GM18907 (cell line): ENCODE results near the gene CDC42EP4.

Source experiments
- ATAC-seq: cut with Tn5 transposase; IDR thresholded peaks from one replicate; pipeline ENCODE4 v1.9.1; 2021; ENCODE audit warnings: mild to moderate bottlenecking, moderate library complexity; ENCODE audit not compliant: unreplicated experiment

Gene CDC42EP4

DNA sequence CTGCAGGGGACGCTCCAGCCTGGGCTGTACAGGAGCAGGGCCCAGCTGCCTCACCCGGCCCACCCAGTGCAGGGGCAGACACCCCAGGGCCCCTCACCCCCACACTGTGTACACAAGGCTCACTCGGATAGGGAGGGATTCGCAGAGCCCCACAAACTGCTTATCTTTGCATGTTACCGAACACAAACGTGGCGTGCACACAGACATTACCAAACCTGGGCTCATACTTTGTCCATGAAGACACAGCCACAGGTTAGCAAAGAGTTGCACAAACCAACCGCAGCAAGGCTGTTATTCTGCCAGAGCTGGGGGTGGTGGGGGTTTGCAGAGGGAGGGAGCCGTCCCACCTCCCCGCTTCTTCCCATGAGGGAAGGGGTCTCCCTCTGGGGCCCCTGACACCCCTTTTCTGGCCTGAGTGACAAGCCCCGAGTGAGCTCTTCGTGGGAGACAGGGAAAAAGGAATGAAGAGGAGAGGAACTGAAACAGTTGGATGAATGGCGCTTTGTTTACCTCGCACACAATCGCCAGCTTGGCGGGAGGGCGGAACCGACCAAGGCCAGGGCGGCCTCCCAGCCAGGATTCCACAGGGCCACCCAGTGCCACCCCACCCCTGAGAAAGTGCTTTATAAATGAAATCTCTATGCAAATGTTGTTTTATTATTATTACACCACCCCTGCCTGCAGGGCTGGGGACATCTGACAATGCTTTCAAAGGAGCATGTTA is 49.7 kb downstream of the CDC42EP4 start:
- no peak for ATAC-seq

DNA sequence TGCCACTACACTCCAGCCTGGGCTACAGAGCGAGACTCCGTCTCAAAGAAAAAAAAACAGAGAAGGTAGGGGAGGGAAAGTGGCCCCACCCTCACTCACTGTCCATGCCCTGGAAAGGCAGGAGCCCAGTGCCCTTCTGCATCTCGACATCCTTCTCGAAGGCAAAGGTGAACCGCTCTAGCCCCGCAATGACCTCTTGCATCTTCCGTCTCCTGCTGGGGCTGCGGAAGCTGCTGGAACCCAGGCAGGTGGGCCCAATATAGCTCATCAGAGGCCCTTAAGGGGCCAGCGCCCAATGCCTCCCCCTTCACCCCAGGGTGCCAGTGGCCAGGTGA is 50.2 kb downstream of the CDC42EP4 start, which contains the start of gene CPSF4L:
CPSF4L (minus strand) TSS at position 264 of the 335 bp plus-strand sequence; CDS start at position 202, 62 bp downstream.
- ATAC-seq: no peak

- ATAC-seq: no peak
Measured at GRCh38 chr17:73257516-73257915, 54.3 kb downstream of the CDC42EP4 start.

- ATAC-seq: no peak
Measured at GRCh38 chr17:73256220-73256619, 55.6 kb downstream of the CDC42EP4 start.

DNA sequence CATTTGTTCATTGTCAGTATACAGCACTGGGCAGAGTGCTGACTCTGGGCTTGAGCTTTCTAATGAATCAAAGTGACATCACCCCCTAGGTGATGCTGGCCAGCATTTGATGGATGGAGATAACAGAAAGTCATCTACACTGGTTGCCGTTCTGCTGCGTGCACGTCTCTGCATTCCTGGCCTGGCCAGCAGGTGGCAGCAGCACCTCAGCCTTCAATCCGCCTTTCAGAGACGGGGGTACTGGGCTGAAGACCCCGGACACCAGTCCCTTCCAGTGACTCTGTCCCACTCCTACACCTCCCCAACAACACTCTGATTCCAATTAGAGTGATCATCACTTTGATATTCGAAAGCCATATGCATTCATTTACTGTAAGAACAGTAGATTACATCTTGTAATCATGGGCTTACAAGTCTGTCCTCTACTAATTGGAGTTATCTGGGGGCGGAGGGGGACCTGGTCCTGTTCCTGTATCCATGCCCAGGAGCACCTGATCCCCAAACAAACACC is 56.1 kb downstream of the CDC42EP4 start:
- no peak for ATAC-seq

- no peak for ATAC-seq
Measured at GRCh38 chr17:73251871-73252270, 59.9 kb downstream of the CDC42EP4 start.

DNA sequence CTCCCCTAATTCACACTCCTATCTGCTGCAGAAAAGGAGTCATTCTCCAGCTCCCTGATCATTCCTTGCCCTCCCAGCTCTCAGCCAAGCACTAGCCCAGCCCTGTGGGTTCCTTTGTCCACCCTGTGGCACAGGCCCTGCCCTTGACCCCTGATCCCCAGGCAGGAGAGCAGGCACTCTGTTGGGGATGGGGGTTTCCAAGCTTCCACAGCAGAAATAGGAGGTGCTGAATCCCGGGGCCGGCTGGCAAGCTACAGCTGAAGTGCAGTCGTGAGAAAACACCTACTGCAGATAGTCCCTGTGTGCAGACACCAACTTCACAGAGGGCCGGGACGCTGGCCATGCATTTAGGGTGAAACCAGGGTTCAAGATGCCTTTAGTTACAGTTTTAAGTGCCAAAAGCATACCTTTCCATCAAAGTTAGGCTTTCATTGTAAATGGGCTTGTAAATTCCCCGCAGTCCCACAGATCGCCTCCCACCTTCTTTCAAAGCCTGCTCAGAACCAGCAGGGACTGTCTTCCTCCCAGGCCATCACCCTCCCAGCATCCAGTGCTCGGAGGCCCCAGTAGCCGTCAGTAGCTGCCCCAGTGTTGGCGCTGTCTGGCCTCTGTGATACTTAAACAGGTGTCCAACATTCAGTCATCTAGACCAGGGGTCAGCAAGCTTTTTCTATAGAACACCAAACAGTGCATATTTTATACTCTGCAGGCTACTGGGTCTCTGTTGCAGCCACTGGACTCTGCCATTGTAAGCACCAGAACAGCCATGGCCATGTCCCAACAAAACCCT is 60.8 kb downstream of the CDC42EP4 start:
- ATAC-seq: no peak

DNA sequence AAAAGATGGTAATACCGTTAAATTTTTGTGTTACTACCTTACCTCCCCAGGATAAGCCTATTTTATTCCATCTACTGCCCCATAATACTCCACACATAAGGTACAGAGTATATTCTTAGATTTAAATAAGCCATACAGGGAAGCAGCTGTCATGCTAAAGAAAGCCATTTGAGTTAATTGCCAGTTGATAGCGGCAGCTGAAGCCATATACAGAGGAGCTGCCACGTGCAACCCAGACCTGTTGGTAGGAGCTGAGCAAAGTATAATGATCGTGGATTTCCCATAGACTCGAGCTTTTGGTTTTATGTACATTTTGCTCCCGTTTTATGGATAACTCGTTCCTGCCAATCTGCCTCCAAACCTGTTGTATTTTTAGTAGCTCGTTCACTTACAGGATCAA is 62.1 kb downstream of the CDC42EP4 start:
- ATAC-seq: no peak

DNA sequence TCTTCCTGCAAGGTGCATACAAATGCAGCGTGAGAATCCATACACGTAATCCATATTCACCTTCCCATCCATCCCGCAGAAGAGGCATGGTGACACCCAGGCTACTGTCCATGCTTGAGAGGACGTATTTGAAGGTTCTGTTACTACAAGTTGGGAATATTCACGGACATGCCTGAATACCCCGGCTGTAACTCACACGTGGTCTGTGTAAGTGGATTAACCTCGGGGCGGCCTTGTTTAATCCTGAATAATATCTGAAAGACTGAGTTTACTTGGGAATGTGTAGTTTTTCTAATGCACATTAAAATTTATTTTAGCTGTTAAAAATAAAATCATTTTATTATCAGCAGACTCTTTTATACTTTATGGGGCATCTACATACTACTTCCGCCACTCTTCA is 63.3 kb downstream of the CDC42EP4 start:
- ATAC-seq: no peak

GRCh38 chr17:73247726-73248125 is 64.1 kb downstream of the CDC42EP4 start:
- ATAC-seq: no peak

DNA sequence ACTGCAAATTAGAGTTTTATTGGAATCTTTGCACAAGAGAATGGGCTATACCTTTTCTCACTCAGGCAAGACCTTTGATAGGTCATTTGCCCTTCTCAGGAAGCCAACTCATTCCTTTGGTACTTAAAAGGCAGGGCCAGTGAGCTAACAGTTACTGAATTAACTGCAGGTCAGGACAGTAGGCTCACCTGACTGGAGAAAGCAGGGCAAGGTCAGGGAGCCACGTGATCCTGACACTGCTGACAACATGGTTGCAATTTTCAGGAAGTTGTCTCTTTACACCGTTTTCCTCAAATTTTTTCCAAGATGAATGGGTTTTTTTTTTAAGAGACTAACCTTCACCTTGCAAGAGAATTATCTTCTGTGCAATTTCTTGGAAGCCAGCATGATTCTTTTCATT is 71.2 kb downstream of the CDC42EP4 start:
- ATAC-seq: no peak

GRCh38 chr17:73237714-73238113 is 74.1 kb downstream of the CDC42EP4 start:
- ATAC-seq: no peak

DNA sequence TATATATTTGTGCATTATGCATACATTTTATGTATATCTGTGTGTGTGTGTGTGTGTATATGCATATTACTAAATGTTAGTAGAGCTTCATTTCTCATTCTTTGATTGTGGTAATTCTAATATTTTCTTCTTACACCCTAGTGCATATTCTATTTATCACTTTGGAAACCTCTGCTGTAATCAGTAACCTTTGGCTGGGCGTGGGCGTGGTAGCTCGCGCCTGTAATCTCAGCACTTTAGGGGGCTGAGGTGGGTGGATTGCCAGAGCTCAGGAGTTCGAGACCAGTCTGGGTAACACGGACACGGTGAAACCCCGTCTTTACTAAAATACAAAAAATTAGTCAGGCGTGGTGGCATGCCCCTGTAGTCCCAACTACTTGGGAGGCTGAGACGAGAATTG is 77.1 kb downstream of the CDC42EP4 start:
- no peak for ATAC-seq
